ENCODE results near the gene TMOD4.

Gene TMOD4

GRCh38 chr1:151175041-151175741 lies 590 bp downstream of the TMOD4 start:
- DNase-seq, result no peak

- no peak for DNase-seq
Measured at GRCh38 chr1:151171190-151171589, 4.6 kb downstream of the TMOD4 start.

- DNase-seq, result no peak
Measured at GRCh38 chr1:151167116-151167515, 8.7 kb downstream of the TMOD4 start.

- DNase-seq, result no peak
Measured at GRCh38 chr1:151166505-151166956, 9.2 kb downstream of the TMOD4 start.

- peak; percentile 97 for DNase-seq
Measured at GRCh38 chr1:151165738-151166504, 9.9 kb downstream of the TMOD4 start, which contains the start of the genes LYSMD1 and SCNM1. Gene LYSMD1, minus strand, starts transcription at chr1:151165902. Its CDS starts 644 bp downstream, at chr1:151165258. Gene SCNM1, plus strand, starts transcription at chr1:151166144. Its CDS starts 9 bp downstream, at chr1:151166153.

GRCh38 chr1:151165281-151165737 lies 10.5 kb downstream of the TMOD4 start:
- no peak for DNase-seq

GRCh38 chr1:151164732-151165280 lies 11.0 kb downstream of the TMOD4 start:
- DNase-seq, result no peak

- no peak for DNase-seq
Measured at GRCh38 chr1:151159373-151159772, 16.4 kb downstream of the TMOD4 start.

- no peak for DNase-seq
Measured at GRCh38 chr1:151158751-151159251, 17.0 kb downstream of the TMOD4 start.

- DNase-seq, result no peak
Measured at GRCh38 chr1:151158326-151158725, 17.5 kb downstream of the TMOD4 start.

- no peak for DNase-seq
Measured at GRCh38 chr1:151157067-151157531, 18.7 kb downstream of the TMOD4 start.

- no peak for DNase-seq
Measured at GRCh38 chr1:151156515-151156819, 19.3 kb downstream of the TMOD4 start, which contains the start of gene TNFAIP8L2. Gene TNFAIP8L2, plus strand, starts transcription at chr1:151156649. Its CDS starts 2,049 bp downstream, at chr1:151158698.

GRCh38 chr1:151147665-151148064 lies 28.1 kb downstream of the TMOD4 start:
- DNase-seq, result no peak

GRCh38 chr1:151147132-151147503 lies 28.7 kb downstream of the TMOD4 start:
- no peak for DNase-seq

- peak; percentile 82 for DNase-seq
Measured at GRCh38 chr1:151146412-151147131, 29.2 kb downstream of the TMOD4 start, which contains the start of gene SEMA6C. Gene SEMA6C, minus strand, starts transcription at chr1:151146631. Its CDS starts 4,010 bp downstream, at chr1:151142621.

GRCh38 chr1:151146072-151146411 lies 29.7 kb downstream of the TMOD4 start:
- DNase-seq, result no peak

- peak; percentile 9 for DNase-seq
Measured at GRCh38 chr1:151145304-151146071, 30.3 kb downstream of the TMOD4 start.

GRCh38 chr1:151144474-151145303 lies 31.1 kb downstream of the TMOD4 start:
- DNase-seq, result peak; percentile 12

- no peak for DNase-seq
Measured at GRCh38 chr1:151143986-151144385, 31.8 kb downstream of the TMOD4 start.

GRCh38 chr1:151143057-151143435 lies 32.7 kb downstream of the TMOD4 start:
- no peak for DNase-seq

Measured in NCI-H2029 (cell line).